Fibroblast of mammary gland (primary cell): ENCODE measurements around the gene NPHP4.

Experiments used
- DNase-seq: peaks from one replicate; pipeline ENCODE4 v3.0.0-alpha.2; 2010; ENCODE audit warnings: low read depth
- H3K4me3 ChIP-seq: 2 replicates; pipeline ENCODE4 v1.5.1; 2011; ENCODE audit warnings: low read depth, mild to moderate bottlenecking, low read length, moderate library complexity; ENCODE audit not compliant: control insufficient read depth
- TF ChIP-seq, protein P1 (sequence below): conservative IDR thresholded peaks from 2 replicates; pipeline ENCODE4 v1.5.1; 2011; ENCODE audit warnings: low read depth, low read length, inconsistent platforms; ENCODE audit not compliant: control insufficient read depth, insufficient read depth

NPHP4 gene

DNA sequence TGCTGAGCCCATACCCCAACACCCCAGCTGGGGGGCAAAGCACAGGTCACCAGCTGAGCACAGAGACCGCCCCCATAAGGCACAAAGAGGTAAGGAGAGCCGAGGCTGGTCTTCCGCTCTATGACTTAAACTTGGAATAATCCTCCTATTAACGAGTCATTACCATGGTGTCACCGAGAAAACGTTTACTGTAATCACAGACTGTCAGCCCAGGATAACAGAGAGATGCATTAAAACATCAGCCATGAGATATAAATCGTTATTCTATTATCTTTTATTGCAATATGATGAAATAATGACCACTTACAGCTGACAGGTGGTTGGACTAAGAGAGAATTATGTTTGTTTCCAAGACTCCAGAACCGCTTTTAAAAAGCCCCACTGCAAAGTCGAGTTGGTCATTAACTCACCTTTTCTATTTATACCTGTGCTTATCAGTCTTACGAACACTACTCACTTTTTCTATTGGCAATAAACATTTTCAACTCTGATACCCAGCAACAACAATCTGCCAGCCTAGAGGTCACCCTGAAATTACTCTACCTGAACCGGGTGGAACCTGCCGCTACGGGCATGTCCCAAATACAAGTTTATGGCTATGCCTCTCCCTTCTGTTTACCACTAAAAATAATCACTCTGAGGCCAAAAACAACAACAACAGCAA lies 21.5 kb downstream of the NPHP4 start:
- TF ChIP-seq, protein P1, sequence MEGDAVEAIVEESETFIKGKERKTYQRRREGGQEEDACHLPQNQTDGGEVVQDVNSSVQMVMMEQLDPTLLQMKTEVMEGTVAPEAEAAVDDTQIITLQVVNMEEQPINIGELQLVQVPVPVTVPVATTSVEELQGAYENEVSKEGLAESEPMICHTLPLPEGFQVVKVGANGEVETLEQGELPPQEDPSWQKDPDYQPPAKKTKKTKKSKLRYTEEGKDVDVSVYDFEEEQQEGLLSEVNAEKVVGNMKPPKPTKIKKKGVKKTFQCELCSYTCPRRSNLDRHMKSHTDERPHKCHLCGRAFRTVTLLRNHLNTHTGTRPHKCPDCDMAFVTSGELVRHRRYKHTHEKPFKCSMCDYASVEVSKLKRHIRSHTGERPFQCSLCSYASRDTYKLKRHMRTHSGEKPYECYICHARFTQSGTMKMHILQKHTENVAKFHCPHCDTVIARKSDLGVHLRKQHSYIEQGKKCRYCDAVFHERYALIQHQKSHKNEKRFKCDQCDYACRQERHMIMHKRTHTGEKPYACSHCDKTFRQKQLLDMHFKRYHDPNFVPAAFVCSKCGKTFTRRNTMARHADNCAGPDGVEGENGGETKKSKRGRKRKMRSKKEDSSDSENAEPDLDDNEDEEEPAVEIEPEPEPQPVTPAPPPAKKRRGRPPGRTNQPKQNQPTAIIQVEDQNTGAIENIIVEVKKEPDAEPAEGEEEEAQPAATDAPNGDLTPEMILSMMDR: no peak
- no peak overlapping the region for H3K4me3 ChIP-seq
- DNase-seq: no peak

- no peak for DNase-seq
- H3K4me3 ChIP-seq: no peak overlapping the region
- TF ChIP-seq, protein P1: no peak
These were observed 23.1 kb downstream of the NPHP4 start for GRCh38 chr1:5969168-5969567.

GRCh38 chr1:5968161-5968736 lies 24.0 kb downstream of the NPHP4 start:
- TF ChIP-seq, protein P1: no peak
- no peak overlapping the region for H3K4me3 ChIP-seq
- DNase-seq: peak; percentile 41

GRCh38 chr1:5967351-5968160 lies 24.7 kb downstream of the NPHP4 start:
- TF ChIP-seq, protein P1: no peak
- no peak overlapping the region for H3K4me3 ChIP-seq
- no peak for DNase-seq

DNA sequence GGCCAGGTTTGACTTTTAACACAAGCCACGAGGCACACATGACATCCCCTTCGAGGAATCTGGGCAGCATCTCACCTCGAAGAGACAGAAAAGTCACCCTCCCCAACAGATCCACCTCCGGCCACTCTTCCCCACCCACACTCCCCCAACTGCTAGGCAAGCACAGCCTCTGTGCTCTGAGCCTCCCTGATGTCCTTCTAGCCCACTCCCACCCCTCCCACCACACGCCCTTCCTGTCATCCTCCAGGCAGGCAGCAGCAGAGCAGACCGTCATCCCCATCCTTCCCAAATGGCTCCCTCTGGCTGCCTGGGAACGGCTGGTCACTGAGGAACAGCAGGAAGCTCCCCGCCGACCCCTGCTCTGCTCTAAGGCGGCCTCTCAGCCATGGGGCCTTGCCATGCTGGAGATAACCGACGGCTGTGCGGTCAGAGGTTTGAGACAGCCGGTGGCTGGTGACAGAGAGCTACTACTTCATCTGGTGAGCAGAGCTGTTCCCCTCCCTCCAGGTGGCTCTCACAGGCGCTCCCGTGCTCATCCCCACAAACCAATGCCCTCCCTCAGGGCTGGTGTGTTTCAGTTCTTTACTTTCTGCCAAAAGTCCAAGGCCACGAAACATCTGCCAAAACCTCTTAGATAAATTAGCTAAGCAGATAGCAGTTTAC lies 25.6 kb downstream of the NPHP4 start:
- DNase-seq: no peak
- TF ChIP-seq, protein P1: no peak

DNA sequence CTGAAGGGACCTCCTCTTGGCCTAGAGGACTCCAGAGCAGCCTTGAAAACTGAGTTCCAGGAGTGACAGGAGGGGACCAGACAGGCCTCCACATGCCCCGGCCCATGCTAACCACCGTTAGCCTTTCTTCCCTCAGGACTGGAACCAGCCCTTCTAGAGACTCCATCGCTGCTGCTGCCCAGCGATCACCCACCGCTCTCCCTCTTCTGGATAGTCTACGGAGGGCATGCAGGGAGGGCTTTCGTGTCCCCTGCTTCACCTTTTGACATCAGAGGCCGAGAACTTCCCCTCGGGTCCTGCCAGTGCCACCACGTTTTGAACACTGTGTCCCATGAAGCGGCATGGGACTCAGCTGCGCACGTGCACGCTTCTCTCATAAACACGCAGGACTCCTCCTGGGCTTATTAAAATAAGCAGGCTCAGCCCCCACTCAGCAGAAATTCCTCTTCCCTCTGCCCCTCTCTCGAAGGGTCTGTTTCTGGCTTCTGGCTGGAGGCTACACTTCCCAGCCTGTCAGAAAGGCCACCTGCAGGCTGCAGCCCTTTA lies 26.6 kb downstream of the NPHP4 start:
- no peak for DNase-seq

More for the DNA sequence above, 25.6 kb downstream of the NPHP4 start:
- no peak overlapping the region for H3K4me3 ChIP-seq

More for the DNA sequence above, 26.6 kb downstream of the NPHP4 start:
- H3K4me3 ChIP-seq: no peak overlapping the region
- TF ChIP-seq, protein P1: no peak
